Keratinocyte (primary cell): ENCODE measurements around the gene KCTD1. TPM values are rescaled to one million over a fixed set of nuclear protein-coding genes. Genes with fewer than 3 reads are reported as not detected.

Source experiments
- DNase-seq: peaks from one replicate; pipeline ENCODE4 v3.0.0-alpha.2; 2011; ENCODE audit warnings: low read depth, missing footprints, low spot score
- FAIRE-seq: peaks from 2 replicates; lab custom pipeline; 2011; peaks lifted over from hg19 to GRCh38; lab: Jason Lieb, UNC
- H2AFZ ChIP-seq: 2 replicates; pipeline ENCODE4 v1.6.0; 2012; ENCODE audit warnings: low read length, control low read depth, inconsistent platforms; ENCODE audit not compliant: control insufficient read depth
- H3K27ac ChIP-seq: 2 replicates; pipeline ENCODE4 v1.5.1; 2011; ENCODE audit warnings: low read length; ENCODE audit not compliant: control insufficient read depth, insufficient read depth
- H3K27me3 ChIP-seq: 3 replicates; pipeline ENCODE4 v1.6.0; 2011; ENCODE audit warnings: low read length; ENCODE audit not compliant: control insufficient read depth, insufficient read depth; ENCODE audit errors: extremely low read depth
- H3K36me3 ChIP-seq, 2 experiments: 2 replicates in 1 of 2; 3 replicates in 1 of 2; pipeline ENCODE4 v1.5.1; 2011; ENCODE audit warnings: low read length in 2 of 2, mild to moderate bottlenecking in 1 of 2; ENCODE audit not compliant: control insufficient read depth in 2 of 2, insufficient read depth in 2 of 2; ENCODE audit errors: extremely low read depth in 1 of 2
- H3K4me1 ChIP-seq: 3 replicates; pipeline ENCODE4 v1.5.1; 2011; ENCODE audit warnings: low read length; ENCODE audit not compliant: control insufficient read depth, insufficient read depth; ENCODE audit errors: extremely low read depth
- H3K4me2 ChIP-seq: 3 replicates; pipeline ENCODE4 v1.6.0; 2011; ENCODE audit warnings: low read depth, low read length; ENCODE audit not compliant: control insufficient read depth, insufficient read depth; ENCODE audit errors: extremely low read depth
- H3K4me3 ChIP-seq, 3 experiments: fragments of 200-600 bp in 1 of 3; sonication (generic) in 1 of 3; 2 replicates in 2 of 3; 3 replicates in 1 of 3; pipeline ENCODE4 v1.5.1; 2011 to 2016; ENCODE audit warnings: low read length in 3 of 3, mild to moderate bottlenecking in 3 of 3, control low read depth in 2 of 3, inconsistent platforms in 1 of 3, low read depth in 1 of 3, mixed read lengths in 1 of 3, mixed run types in 1 of 3, moderate library complexity in 1 of 3; ENCODE audit not compliant: control insufficient read depth in 2 of 3, insufficient read depth in 2 of 3; ENCODE audit errors: extremely low read depth in 1 of 3
- H3K79me2 ChIP-seq: 2 replicates; pipeline ENCODE4 v1.6.0; 2012; ENCODE audit warnings: low read length; ENCODE audit not compliant: control insufficient read depth, insufficient read depth
- H3K9ac ChIP-seq: 3 replicates; pipeline ENCODE4 v1.6.0; 2011; ENCODE audit warnings: low read length; ENCODE audit not compliant: control insufficient read depth, insufficient read depth; ENCODE audit errors: extremely low read depth
- H3K9me1 ChIP-seq: 3 replicates; pipeline ENCODE4 v1.6.0; 2011; ENCODE audit warnings: low read length; ENCODE audit not compliant: control insufficient read depth, insufficient read depth; ENCODE audit errors: extremely low read depth
- H3K9me3 ChIP-seq: 2 replicates; pipeline ENCODE4 v1.5.1; 2012; ENCODE audit warnings: low read depth, low read length; ENCODE audit not compliant: control insufficient read depth
- H4K20me1 ChIP-seq: 3 replicates; pipeline ENCODE4 v1.6.0; 2011; ENCODE audit warnings: low read length; ENCODE audit not compliant: control insufficient read depth, insufficient read depth; ENCODE audit errors: extremely low read depth
- CTCF ChIP-seq, 3 experiments: IDR thresholded peaks in 1 of 3; conservative IDR thresholded peaks in 1 of 3; optimal IDR thresholded peaks in 1 of 3; 2 replicates in 2 of 3; 3 replicates in 1 of 3; pipeline versions ENCODE3 to v1.5.1; 2011; ENCODE audit warnings: low read length in 3 of 3, mild to moderate bottlenecking in 3 of 3, moderate library complexity in 2 of 3, control low read depth in 1 of 3, inconsistent platforms in 1 of 3; ENCODE audit not compliant: insufficient read depth in 2 of 3; ENCODE audit errors: extremely low read depth in 1 of 3
- EZH2 ChIP-seq: IDR thresholded peaks from one replicate; pipeline ENCODE4 v1.6.1; 2012; ENCODE audit warnings: inconsistent platforms, mild to moderate bottlenecking, low read length, moderate library complexity
- dilution Hi-C: fragments of 300-500 bp; cut with MboI; formaldehyde crosslinking; loops from one replicate; pipeline ENCODE4 v1.7.0; 2020; ENCODE audit warnings: low sequenced_read_pairs; ENCODE audit not compliant: extremely low pct_ligation_motif_present
- polyA plus RNA-seq, 5 experiments: library from polyadenylated mRNA; depleted of rRNA in 3 of 5; stranded (reverse) in 3 of 5; stranded (forward) in 1 of 5; unstranded in 1 of 5; fragments of >200 nt; gene quantifications; 1 replicate in 1 of 5; 2 replicates in 3 of 5; 3 replicates in 1 of 5; pipeline versions ENCODE4 v1.2.1 to v1.2.3, GENCODE V29; 2011 to 2012; ENCODE audit warnings: missing spikeins in 2 of 5, low read depth in 1 of 5, low replicate concordance in 1 of 5

Gene KCTD1
- polyA plus RNA-seq, 1 donor (not counting 4 experiments of a cell fraction or from before 2014, with no cell fraction given) = 32.1 TPM

- H2AFZ ChIP-seq = no peak overlapping the region
- H3K27me3 ChIP-seq = no peaks in the 10 kb centered on the region
- H4K20me1 ChIP-seq = no peaks in the 10 kb centered on the region
- FAIRE-seq (no peak), DNase-seq (no peak)
- H3K27ac ChIP-seq = no peak overlapping the region
- H3K9me3 ChIP-seq = no peaks in the 10 kb centered on the region
- H3K9me1 ChIP-seq = no peaks in the 10 kb centered on the region
- H3K9ac ChIP-seq = no peak overlapping the region
- dilution Hi-C loops = no loop called here
- no peak overlapping the region for H3K4me3 ChIP-seq
- peaks cover 8% of the 10 kb centered on the region for H3K79me2 ChIP-seq
- peaks cover 9 to 17% of the 10 kb centered on the region in 2 experiments for H3K36me3 ChIP-seq
- TF ChIP-seq EZH2 = no peak
- no peak for TF ChIP-seq CTCF (optimal IDR thresholded peaks at IDR 0.05 in 1 of 3, IDR thresholded peaks at IDR 0.05 in 1 of 3, conservative IDR thresholded peaks at IDR 0.05 in 1 of 3; ENCODE audit: extremely low read depth in 1 of 3, insufficient read depth in 2 of 3, low read length in 3 of 3)
- peaks cover 40% of the 10 kb centered on the region for H3K4me1 ChIP-seq
- H3K4me2 ChIP-seq = no peak overlapping the region
Measured at GRCh38 chr18:26476697-26477096, 71.7 kb downstream of the KCTD1 start.

GRCh38 chr18:26474542-26474941, 73.8 kb downstream of the KCTD1 start:
- peaks cover 12 to 27% of the 10 kb centered on the region in 2 experiments for H3K36me3 ChIP-seq

More at GRCh38 chr18:26474542-26474941, 73.8 kb downstream of the KCTD1 start:
- dilution Hi-C loops = no loop called here
- no peak for TF ChIP-seq EZH2
- TF ChIP-seq CTCF (optimal IDR thresholded peaks at IDR 0.05 in 1 of 3, IDR thresholded peaks at IDR 0.05 in 1 of 3, conservative IDR thresholded peaks at IDR 0.05 in 1 of 3; ENCODE audit: extremely low read depth in 1 of 3, insufficient read depth in 2 of 3, low read length in 3 of 3) = no peak
- Histone ChIP-seq H3K4me3 (no peak overlapping the region), H3K4me2 (no peak overlapping the region), H3K9ac (no peak overlapping the region), H3K79me2 (peaks cover 8% of the 10 kb centered on the region), H3K9me3 (no peaks in the 10 kb centered on the region), H4K20me1 (no peaks in the 10 kb centered on the region), H3K4me1 (peaks cover 19% of the 10 kb centered on the region), H2AFZ (no peak overlapping the region), H3K27me3 (no peaks in the 10 kb centered on the region), H3K9me1 (peaks cover 2% of the 10 kb centered on the region), H3K27ac (no peak overlapping the region)
- no peak for FAIRE-seq
- DNase-seq = no peak
